Astrocyte (in vitro differentiated cells and primary cell): ENCODE data around the gene CDRT15.

ENCODE experiments used
- CTCF ChIP-seq: IDR thresholded peaks from 2 replicates; pipeline ENCODE4 v1.5.1; 2011; ENCODE audit warnings: low read depth, mild to moderate bottlenecking, inconsistent platforms, low read length, moderate library complexity; ENCODE audit not compliant: insufficient read depth
- EZH2 ChIP-seq: IDR thresholded peaks from 2 replicates; pipeline ENCODE4 v1.6.1; 2012; ENCODE audit warnings: mild to moderate bottlenecking, low read length, inconsistent platforms; ENCODE audit not compliant: insufficient read depth

- no peak for TF ChIP-seq CTCF
- TF ChIP-seq EZH2, result no peak
These were observed 22.4 kb downstream of the CDRT15 start for GRCh38 chr17:14214271-14214670.
